DMS153 treated with DMSO at 0.1 percent for 48 hours (cell line): ENCODE data around the gene PRKAR2B.
"Not testable (repeated sequence)": the region's sequence is repeated elsewhere in the genome, so short reads cannot be mapped to it uniquely, and the experiment has no call there.

Experiments
- DNase-seq: peaks from one replicate; lab custom pipeline; 2025; ENCODE audit not compliant: unreplicated experiment; lab: John Stamatoyannopoulos, UW

The PRKAR2B gene

DNA sequence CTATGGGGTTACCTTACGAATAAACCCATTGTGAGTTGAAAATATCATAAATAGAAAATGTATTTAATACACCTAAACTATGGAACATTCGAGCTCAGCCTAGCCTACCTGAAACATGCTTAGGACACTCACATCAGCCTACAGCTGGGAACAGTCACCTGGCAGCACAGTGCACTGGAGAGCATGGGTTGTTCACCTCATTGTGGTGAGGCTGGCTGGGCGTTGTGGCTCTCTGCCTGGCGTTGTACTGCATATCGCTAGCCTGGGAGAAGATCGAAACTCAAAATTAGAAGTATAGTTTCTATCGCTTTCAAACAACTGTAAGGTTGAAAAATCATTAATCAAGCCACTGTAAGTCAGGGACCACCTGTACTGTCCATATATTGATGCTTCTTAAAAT is 107.0 kb downstream of the PRKAR2B start:
- no peak for DNase-seq

GRCh38 chr7:107152011-107152410 is 107.5 kb downstream of the PRKAR2B start:
- no peak for DNase-seq

GRCh38 chr7:107154826-107155225 is 110.3 kb downstream of the PRKAR2B start:
- no peak for DNase-seq

DNA sequence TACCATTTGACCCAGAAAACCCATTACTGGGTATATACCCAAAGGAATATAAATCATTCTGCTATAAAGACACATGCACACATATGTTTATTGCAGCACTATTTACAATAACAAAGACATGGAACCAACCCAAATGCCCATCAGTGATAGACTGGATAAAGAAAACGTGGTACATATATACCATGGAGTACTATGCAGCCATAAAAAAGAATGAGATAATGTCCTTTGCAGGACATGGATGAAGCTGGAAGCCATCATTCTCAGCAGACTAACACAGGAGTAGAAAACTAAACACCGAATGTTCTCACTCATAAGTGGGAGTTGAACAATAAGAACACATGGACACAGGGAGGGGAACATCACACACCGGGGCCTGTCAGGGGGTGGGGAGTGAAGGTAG is 111.2 kb downstream of the PRKAR2B start:
- not testable (repeated sequence) for DNase-seq

DNA sequence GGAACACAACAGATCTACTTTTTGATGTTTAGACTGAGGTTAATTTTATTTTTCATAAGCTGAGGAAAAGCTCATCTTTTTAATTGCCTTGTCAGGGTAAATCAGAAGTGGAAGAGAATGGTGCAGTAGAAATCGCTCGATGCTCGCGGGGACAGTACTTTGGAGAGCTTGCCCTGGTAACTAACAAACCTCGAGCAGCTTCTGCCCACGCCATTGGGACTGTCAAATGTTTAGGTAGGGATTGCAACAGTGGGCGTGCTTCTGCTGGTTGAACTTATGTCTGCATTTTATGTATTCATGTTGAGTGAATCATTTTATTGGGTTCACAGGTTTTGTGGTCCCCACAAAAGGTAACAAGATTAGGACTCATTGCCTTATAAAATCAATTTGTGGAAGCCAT is 112.6 kb downstream of the PRKAR2B start:
- no peak for DNase-seq

GRCh38 chr7:107158028-107158427 is 113.5 kb downstream of the PRKAR2B start:
- DNase-seq, result no peak

DNA sequence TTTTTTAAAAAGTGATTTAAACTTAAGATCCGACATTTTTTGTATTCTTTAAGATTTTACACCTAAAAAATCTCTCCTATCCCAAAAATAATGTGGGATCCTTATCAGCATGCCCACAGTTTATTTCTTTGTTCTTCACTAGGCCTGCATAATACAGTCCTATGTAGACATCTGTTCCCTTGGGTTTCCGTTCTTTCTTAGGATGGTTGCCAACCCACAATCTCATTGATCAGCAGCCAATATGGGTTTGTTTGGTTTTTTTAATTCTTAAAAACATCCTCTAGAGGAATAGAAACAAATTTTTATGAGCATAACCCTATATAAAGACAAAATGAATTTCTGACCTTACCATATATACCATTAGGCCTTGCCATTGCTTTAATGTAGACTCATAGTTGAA is 115.9 kb downstream of the PRKAR2B start:
- DNase-seq, result no peak

DNA sequence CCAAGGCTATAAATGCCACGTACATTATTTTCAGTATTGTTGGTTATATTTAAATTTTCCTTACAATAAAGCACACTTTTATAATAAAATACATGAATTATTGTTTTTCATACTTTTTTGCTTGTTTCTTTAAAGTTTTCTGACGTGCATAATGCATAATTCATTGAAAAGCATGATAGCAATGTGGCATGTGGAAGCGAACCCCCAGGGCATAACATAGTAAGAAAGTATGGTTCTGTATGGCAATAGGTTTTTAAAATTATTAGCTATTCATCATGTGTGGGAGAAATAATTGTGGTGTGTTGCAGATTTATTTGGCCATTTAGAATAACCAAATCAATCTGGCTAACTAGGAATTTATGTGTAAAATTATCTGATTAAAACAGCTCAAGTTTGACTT is 116.9 kb downstream of the PRKAR2B start:
- no peak for DNase-seq

DNA sequence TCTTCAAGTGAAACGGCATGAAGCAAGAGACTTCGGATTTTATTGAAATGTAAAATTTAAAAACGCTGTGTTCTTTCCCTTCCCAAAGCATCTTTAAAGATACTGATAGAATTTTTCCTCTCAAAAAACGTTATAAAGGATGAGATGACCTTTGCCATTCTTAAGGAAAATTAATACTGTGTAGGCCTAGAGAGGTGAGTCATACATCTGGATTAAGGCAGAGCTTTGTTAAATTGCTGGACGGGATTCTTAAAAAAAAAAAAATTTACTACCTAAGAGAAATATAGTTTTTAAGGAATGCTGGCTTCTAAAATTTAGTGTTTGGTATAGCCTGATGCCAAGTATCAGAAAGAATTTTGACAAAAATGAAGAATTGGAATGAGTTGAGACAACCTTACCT is 118.0 kb downstream of the PRKAR2B start:
- DNase-seq, result no peak

DNA sequence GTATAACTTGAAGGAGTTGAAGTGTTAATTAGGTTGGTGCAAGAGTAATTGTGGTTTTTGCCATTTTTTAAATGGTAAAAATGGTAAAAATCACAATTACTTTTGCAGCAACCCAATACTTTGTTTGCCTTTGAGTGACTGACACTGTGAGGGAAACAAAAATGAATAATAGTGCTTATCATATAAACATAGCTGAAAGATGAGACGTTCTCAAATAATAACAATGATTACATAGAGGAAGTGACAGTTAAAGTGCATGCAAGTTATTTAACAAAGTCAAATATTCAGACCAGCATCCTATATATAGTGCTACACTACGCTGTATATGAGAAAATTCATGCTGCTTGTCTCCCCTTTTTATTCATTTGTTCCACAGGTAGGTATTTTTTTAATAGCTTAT is 119.6 kb downstream of the PRKAR2B start:
- DNase-seq, result no peak

- DNase-seq, result no peak
These were observed 120.8 kb downstream of the PRKAR2B start for GRCh38 chr7:107165341-107165740.

GRCh38 chr7:107166736-107167426 is 122.4 kb downstream of the PRKAR2B start:
- DNase-seq, result no peak

- DNase-seq, result peak; percentile 15
These were observed 123.2 kb downstream of the PRKAR2B start for GRCh38 chr7:107167483-107168232.

DNA sequence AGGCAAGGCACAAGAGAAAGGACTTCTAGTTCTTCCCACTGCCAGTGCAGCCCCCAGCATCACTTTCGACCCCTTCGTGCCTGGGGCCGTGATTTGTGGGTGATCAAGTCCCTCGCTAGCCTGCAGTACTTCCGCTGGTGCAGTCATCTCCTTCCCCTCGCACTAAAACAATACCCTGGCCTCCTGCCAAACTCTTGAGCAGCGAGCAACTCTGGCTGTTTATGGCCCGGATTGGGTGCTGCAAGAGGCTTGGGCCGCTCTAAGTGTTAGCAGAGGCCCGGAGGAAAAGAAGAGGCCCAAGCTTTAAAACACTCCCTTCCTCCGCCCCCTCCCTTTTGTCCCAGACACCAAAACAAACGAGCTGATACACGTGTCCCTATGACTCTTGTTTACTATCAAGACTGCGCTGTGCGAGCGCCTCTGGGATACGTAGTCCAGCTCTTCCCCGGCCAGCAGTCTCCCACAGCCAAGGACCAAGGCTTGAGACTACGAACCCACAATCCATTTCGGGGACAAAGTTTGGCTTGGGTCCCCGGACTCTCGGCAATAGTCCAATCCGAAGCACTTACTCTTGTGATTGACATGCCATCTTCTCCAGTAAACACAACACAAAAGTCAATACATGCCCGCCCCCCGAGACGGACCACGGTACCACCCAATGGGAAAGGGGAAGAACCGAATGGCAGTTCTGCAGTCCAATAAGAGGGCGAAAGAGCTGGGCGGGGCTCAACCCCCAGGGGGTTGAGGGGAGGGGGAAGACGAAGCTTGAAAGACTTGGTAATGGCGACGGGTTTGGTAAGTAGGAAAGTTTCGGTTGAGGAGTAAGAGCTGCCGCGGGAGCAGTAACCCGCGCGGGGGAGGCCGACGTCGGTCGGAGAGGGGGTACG is 124.0 kb downstream of the PRKAR2B start, which contains the start of gene HBP1:
Gene HBP1 (plus strand): TSS at position 771 of the 887 bp plus-strand sequence. CDS start 10,891 bp downstream, outside the sequence.
- DNase-seq, result peak; percentile 98

GRCh38 chr7:107169120-107170050 is 124.9 kb downstream of the PRKAR2B start:
- peak; percentile 97 for DNase-seq

DNA sequence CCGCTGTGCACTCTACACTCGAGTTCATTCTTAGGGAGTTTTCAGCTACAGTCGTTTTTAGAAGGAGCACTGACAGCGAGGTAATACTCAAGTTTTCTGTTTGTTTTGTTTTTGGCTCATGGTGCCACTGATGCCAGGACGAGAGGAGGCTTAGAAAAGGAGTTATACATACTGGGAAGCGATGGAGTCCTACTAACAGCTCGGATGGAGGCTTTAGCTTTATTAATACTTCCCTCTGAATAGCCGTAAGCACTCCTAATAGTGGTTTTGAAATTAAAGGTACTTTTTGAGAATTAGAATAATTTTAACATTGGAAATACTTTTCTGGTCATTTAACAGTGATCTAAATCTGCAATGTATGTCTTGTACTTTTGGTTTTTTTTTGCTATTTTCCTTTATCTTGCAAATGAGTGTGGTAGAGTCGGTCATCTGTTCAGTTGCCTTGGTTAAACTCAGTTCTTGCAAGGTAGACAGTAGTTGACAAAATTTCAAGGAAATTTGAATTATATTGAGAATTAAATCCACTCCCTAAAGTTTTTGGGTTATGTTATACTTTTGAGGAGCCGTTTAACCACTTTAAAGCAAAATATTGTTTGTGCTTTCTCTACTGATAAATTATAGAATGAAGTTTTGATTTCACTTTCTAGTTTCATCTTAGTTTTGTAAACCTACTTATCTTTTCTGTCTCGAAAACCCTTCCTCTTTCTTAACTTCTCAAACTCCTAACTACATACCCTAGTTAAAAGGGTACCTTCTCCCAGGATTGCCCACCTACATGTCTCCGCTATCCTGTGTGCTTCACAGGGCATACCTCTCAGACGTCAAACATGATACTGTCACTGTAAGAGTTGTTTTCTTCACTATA is 125.8 kb downstream of the PRKAR2B start:
- no peak for DNase-seq

DNA sequence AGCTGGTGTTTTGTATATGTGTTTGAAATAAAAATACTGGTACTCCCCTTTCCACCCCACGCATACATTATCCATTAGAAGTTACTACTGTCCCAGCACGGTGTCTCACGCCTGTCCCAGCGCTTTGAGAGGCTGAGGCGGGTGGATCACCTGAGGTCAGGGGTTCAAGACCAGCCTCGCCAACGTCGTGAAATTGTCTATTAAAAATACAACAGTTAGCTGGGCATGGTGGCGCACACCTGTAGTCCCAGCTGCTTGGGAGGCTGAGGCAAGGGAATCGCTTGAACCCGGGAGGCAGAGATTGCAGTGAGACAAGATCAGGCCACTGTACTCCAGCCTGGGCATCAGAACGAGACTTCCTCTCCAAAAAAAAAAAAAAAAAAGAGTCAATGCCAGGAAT is 127.0 kb downstream of the PRKAR2B start:
- no peak for DNase-seq

- no peak for DNase-seq
These were observed 127.9 kb downstream of the PRKAR2B start for GRCh38 chr7:107172276-107173032.

DNA sequence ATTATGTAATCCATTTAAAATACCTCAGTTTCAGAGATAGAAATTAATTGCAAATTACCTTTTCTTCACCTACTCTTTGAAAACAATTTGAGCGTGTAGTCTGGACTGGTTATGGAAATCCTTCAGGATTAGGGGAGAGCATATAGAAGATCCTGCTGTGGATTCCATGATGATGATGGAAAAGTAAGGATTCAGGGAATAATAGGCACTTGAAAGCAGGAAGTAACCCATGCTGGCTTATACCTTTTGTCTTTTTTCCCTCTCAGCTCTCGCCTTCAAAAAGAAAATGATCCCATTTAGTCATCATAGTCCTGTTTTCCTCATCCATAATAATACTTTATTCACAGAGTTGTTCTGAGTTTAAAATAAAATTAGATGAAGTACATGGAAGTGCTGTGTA is 128.7 kb downstream of the PRKAR2B start:
- DNase-seq, result peak; percentile 19
